Activated CD4-positive, alpha-beta memory T cell treated with anti-CD3 and anti-CD28 coated beads, Interleukin-2, amount 10 ng/mL, durations not matched to agents 7 days and 5 days (primary cell): Measurements from ENCODE around the gene ENPP5. TPM values are rescaled to one million over a fixed set of nuclear protein-coding genes. Genes with fewer than 3 reads are reported as not detected.

Source experiments
- CTCF ChIA-PET: fragments of 350-600 bp; sonication (Branson Sonifier 250); formaldehyde crosslinking; loops from one replicate; lab custom pipeline; 2021; ENCODE audit warnings: antibody characterized with exemption, inconsistent platforms; lab: Charles Lee
- POLR2A ChIA-PET: fragments of 350-600 bp; sonication (Branson Sonifier 250); formaldehyde crosslinking; loops from one replicate; lab custom pipeline; 2021; ENCODE audit warnings: antibody characterized with exemption; lab: Charles Lee
- DNase-seq: peaks from one replicate; pipeline ENCODE4 v3.0.0-alpha.2; 2020
- H3K27ac Mint-ChIP-seq: one replicate; pipeline ENCODE4 v1.8.0; 2021; ENCODE audit warnings: mild to moderate bottlenecking, mixed read lengths
- H3K27me3 Mint-ChIP-seq: one replicate; pipeline ENCODE4 v1.8.0; 2021; ENCODE audit warnings: mixed read lengths
- H3K36me3 Mint-ChIP-seq: one replicate; pipeline ENCODE4 v1.8.0; 2021; ENCODE audit warnings: low read depth, mixed read lengths
- H3K4me1 Mint-ChIP-seq: one replicate; pipeline ENCODE4 v1.8.0; 2021; ENCODE audit warnings: mixed read lengths
- H3K4me3 Mint-ChIP-seq: one replicate; pipeline ENCODE4 v1.8.0; 2021; ENCODE audit warnings: mild to moderate bottlenecking, mixed read lengths
- H3K9me3 Mint-ChIP-seq: one replicate; pipeline ENCODE4 v1.8.0; 2021; ENCODE audit warnings: mixed read lengths
- total RNA-seq, 2 experiments: library from RNA; stranded (reverse); gene quantifications; one replicate each; pipeline ENCODE4 v1.2.3, GENCODE V29; 2021

The ENPP5 gene
- total RNA-seq, 2 experiments from 2014 or later: not detected

- no peak for DNase-seq
- CTCF ChIA-PET: interaction anchor here (0.7 kb wide), 1 partner anchor 97 kb away, joined by 3 read pairs; no protein-coding TSS in a partner anchor
- Mint-ChIP-seq H3K27me3 (peaks cover 9% of the 10 kb centered on the region), H3K4me1 (no peaks in the 10 kb centered on the region), H3K9me3 (no peaks in the 10 kb centered on the region), H3K4me3 (no peak overlapping the region), H3K27ac (no peak overlapping the region), H3K36me3 (no peaks in the 10 kb centered on the region)
- POLR2A ChIA-PET: no interaction called here
Observed at GRCh38 chr6:46203391-46204177, 32.8 kb upstream of the ENPP5 start.

DNA sequence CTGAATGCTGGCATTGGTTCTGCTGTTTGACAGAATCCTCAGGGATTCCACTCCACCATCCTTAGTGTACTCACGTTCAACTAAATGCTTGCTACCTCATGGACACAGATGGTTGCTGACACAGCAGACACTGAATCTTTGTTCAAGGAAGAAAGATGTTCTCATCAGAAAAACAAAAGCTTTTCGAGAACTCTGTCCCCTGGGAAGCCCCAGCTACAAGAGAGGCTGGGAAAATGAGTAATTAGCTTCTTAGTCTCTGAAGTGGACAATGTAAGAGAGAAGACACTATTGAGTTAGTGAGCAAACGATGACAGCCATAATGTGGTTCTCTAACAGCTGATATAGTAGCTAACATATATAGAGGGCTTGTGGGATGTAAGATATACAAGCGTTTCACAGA, 30.9 kb upstream of the ENPP5 start:
- Mint-ChIP-seq H3K4me3 (no peak overlapping the region), H3K36me3 (no peaks in the 10 kb centered on the region), H3K27ac (no peak overlapping the region), H3K9me3 (no peaks in the 10 kb centered on the region), H3K4me1 (no peaks in the 10 kb centered on the region), H3K27me3 (peaks cover 9% of the 10 kb centered on the region)
- no peak for DNase-seq
- CTCF ChIA-PET: no interaction called here
- POLR2A ChIA-PET: no interaction called here

DNA sequence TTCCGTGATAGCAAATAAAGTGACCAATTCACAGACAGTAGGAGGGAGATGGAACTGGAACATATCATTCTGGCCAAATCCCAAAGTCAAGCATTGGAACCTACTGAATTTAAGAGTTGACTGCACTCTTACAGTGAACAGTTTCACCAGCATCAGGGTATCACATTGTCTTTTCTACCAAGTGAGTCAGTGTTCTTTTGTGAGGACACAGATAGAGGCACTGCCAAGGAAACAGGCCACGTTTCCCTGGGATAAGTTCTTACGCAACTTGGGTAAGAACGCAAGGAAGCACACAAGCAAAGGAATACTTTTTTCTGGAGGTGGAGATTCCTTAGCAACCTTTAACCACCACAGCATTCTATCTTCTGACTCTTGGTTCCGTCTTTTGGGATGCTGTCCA, 28.6 kb upstream of the ENPP5 start:
- POLR2A ChIA-PET: no interaction called here
- no peaks in the 10 kb centered on the region for H3K36me3 Mint-ChIP-seq
- no peaks in the 10 kb centered on the region for H3K4me1 Mint-ChIP-seq
- H3K27ac Mint-ChIP-seq: no peak overlapping the region
- H3K4me3 Mint-ChIP-seq: no peak overlapping the region
- DNase-seq: no peak
- H3K9me3 Mint-ChIP-seq: no peaks in the 10 kb centered on the region
- H3K27me3 Mint-ChIP-seq: peaks cover 17% of the 10 kb centered on the region
- CTCF ChIA-PET: interaction anchor here (1.7 kb wide), 1 partner anchor 109 kb away, joined by 4 read pairs; no protein-coding TSS in a partner anchor

DNA sequence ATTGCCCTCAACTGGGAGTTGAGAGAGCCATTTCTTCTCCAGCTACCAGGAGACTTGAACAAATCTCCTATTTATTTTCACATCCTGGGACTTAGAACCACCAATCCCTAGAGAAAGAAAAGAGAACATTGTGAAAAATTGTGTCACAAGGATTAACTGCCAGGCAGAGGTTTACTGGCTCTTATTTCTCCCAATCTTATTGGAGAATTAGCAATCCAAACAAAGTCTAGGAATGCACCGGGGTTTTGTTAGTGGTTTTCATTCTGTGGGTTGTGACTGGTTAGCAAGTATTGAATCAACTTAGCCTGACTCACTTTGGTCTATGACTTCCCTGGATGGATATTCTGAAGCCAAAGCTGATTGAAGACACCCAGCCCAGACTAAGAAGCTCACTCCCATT, 21.2 kb upstream of the ENPP5 start:
- H3K36me3 Mint-ChIP-seq: no peaks in the 10 kb centered on the region
- peaks cover 26% of the 10 kb centered on the region for H3K27me3 Mint-ChIP-seq
- no peaks in the 10 kb centered on the region for H3K4me1 Mint-ChIP-seq
- DNase-seq: no peak
- no peak overlapping the region for H3K27ac Mint-ChIP-seq
- CTCF ChIA-PET: no interaction called here
- POLR2A ChIA-PET: no interaction called here
- no peaks in the 10 kb centered on the region for H3K9me3 Mint-ChIP-seq
- H3K4me3 Mint-ChIP-seq: no peak overlapping the region

- POLR2A ChIA-PET: no interaction called here
- Mint-ChIP-seq H3K27ac (no peak overlapping the region), H3K4me1 (no peaks in the 10 kb centered on the region), H3K9me3 (no peaks in the 10 kb centered on the region), H3K27me3 (peaks cover 25% of the 10 kb centered on the region), H3K4me3 (no peak overlapping the region), H3K36me3 (no peaks in the 10 kb centered on the region)
- CTCF ChIA-PET: interaction anchor here (0.7 kb wide), 1 partner anchor 16 kb away, joined by 4 read pairs; no protein-coding TSS in a partner anchor
- DNase-seq: no peak
Observed at GRCh38 chr6:46190889-46191288, 20.1 kb upstream of the ENPP5 start.

GRCh38 chr6:46189726-46190125, 18.9 kb upstream of the ENPP5 start:
- no peaks in the 10 kb centered on the region for H3K4me1 Mint-ChIP-seq
- H3K36me3 Mint-ChIP-seq: no peaks in the 10 kb centered on the region
- no peak for DNase-seq
- POLR2A ChIA-PET: no interaction called here
- H3K4me3 Mint-ChIP-seq: no peak overlapping the region
- no peak overlapping the region for H3K27ac Mint-ChIP-seq
- H3K27me3 Mint-ChIP-seq: peaks cover 30% of the 10 kb centered on the region
- no peaks in the 10 kb centered on the region for H3K9me3 Mint-ChIP-seq
- CTCF ChIA-PET: no interaction called here

DNA sequence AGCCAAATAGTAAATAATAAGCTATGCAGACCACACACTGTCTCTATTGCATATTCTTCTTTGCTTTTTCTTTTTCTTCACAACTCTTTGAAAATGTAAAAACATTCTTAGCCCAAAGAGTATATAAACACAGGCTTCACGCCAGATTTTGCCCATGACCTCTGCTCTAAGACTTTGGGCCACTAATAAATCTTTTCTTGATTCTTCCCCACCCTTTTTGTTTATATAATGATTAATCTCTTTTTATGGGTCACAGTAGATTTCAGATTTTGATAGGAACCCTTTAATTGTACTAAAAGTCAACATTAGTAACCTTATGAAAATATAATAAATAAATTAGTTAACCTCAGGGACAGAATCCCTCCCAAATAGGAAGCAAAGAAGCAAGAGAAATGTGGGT, 15.8 kb upstream of the ENPP5 start:
- peaks cover 43% of the 10 kb centered on the region for H3K27me3 Mint-ChIP-seq
- no peaks in the 10 kb centered on the region for H3K9me3 Mint-ChIP-seq
- H3K4me1 Mint-ChIP-seq: no peaks in the 10 kb centered on the region
- ChIA-PET CTCF (no interaction called here), POLR2A (interaction anchor here (1.3 kb wide), 1 partner anchor 56 kb away, joined by 4 read pairs; the partner anchor contains the start of gene ENPP4)
- no peaks in the 10 kb centered on the region for H3K36me3 Mint-ChIP-seq
- DNase-seq: no peak
- no peak overlapping the region for H3K27ac Mint-ChIP-seq
- no peak overlapping the region for H3K4me3 Mint-ChIP-seq

DNA sequence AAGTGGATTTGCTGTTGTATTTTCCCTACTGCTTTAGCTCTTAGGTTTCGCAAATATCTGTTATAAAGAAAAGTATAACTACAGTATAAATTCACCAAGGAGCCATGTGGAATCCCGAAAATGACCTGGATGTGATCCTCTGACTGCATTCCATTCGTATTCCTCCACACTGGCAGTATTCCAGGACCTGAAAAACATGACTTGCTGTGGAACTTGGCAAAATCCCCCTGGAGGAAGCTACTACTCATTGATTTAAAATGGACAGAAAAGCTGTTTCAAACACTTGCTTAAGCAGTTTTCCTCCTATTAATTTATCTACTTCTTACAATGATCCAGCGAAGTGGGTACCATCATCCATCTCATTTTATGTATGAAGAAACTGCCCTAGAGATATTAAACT, 13.3 kb upstream of the ENPP5 start:
- Mint-ChIP-seq H3K27ac (no peak overlapping the region), H3K4me3 (no peak overlapping the region), H3K36me3 (no peaks in the 10 kb centered on the region), H3K27me3 (peaks cover 56% of the 10 kb centered on the region), H3K9me3 (no peaks in the 10 kb centered on the region), H3K4me1 (no peaks in the 10 kb centered on the region)
- ChIA-PET POLR2A (no interaction called here), CTCF (no interaction called here)
- DNase-seq: no peak

- DNase-seq: no peak
- Mint-ChIP-seq H3K4me1 (peaks cover 26% of the 10 kb centered on the region), H3K27me3 (peaks cover 74% of the 10 kb centered on the region), H3K36me3 (no peaks in the 10 kb centered on the region), H3K4me3 (no peak overlapping the region), H3K9me3 (no peaks in the 10 kb centered on the region), H3K27ac (no peak overlapping the region)
- ChIA-PET CTCF (interaction anchor here (0.9 kb wide), 1 partner anchor 235 kb away, joined by 3 read pairs; no protein-coding TSS in a partner anchor), POLR2A (interaction anchor here (1.0 kb wide), 1 partner anchor 46 kb away, joined by 4 read pairs; the partner anchor contains the start of gene ENPP4)
Observed at GRCh38 chr6:46175976-46176375, 5.2 kb upstream of the ENPP5 start.

DNA sequence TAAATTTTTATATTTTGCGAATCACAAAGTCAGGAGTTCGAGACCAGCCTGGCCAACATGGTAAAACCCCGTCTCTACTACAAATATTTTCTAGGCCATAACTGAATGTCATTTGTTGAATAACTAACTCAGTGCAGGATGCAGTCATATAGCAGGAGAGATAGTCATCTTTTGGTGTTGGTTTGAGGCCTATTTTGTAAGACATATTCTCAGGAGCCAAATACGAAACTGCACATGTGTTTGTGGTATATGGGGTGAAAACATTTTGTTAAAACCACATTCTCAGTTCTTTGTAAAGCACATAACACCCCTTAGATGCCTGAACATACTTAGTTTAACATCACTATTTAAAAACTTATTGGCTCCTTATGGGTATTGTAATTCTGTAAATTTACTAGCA, 4.7 kb upstream of the ENPP5 start:
- H3K4me3 Mint-ChIP-seq: no peak overlapping the region
- H3K27me3 Mint-ChIP-seq: peaks cover 74% of the 10 kb centered on the region
- H3K27ac Mint-ChIP-seq: peak overlapping the region; percentile 60
- no peaks in the 10 kb centered on the region for H3K36me3 Mint-ChIP-seq
- no peak for DNase-seq
- CTCF ChIA-PET: no interaction called here
- POLR2A ChIA-PET: interaction anchor here (1.0 kb wide), 1 partner anchor 46 kb away, joined by 4 read pairs; the partner anchor contains the start of gene ENPP4
- H3K9me3 Mint-ChIP-seq: no peaks in the 10 kb centered on the region
- H3K4me1 Mint-ChIP-seq: peaks cover 28% of the 10 kb centered on the region

- no peaks in the 10 kb centered on the region for H3K36me3 Mint-ChIP-seq
- peaks cover 34% of the 10 kb centered on the region for H3K4me1 Mint-ChIP-seq
- ChIA-PET CTCF (interaction anchor here (0.6 kb wide), 1 partner anchor 16 kb away, joined by 4 read pairs; no protein-coding TSS in a partner anchor), POLR2A (no interaction called here)
- no peak overlapping the region for H3K4me3 Mint-ChIP-seq
- H3K9me3 Mint-ChIP-seq: no peaks in the 10 kb centered on the region
- no peak for DNase-seq
- H3K27ac Mint-ChIP-seq: no peak overlapping the region
- H3K27me3 Mint-ChIP-seq: peaks cover 74% of the 10 kb centered on the region
Observed at GRCh38 chr6:46174904-46175303, 4.1 kb upstream of the ENPP5 start.

- POLR2A ChIA-PET: no interaction called here
- peaks cover 35% of the 10 kb centered on the region for H3K4me1 Mint-ChIP-seq
- H3K4me3 Mint-ChIP-seq: no peak overlapping the region
- no peak for DNase-seq
- H3K9me3 Mint-ChIP-seq: no peaks in the 10 kb centered on the region
- peaks cover 66% of the 10 kb centered on the region for H3K27me3 Mint-ChIP-seq
- CTCF ChIA-PET: no interaction called here
- H3K36me3 Mint-ChIP-seq: no peaks in the 10 kb centered on the region
- no peak overlapping the region for H3K27ac Mint-ChIP-seq
Observed at GRCh38 chr6:46172176-46172575, 1.4 kb upstream of the ENPP5 start.

GRCh38 chr6:46160102-46160501, 10.7 kb downstream of the ENPP5 start:
- ChIA-PET CTCF (interaction anchor here (1.6 kb wide), 1 partner anchor 70 kb away, joined by 6 read pairs; no protein-coding TSS in a partner anchor), POLR2A (no interaction called here)
- H3K4me1 Mint-ChIP-seq: no peaks in the 10 kb centered on the region
- H3K36me3 Mint-ChIP-seq: no peaks in the 10 kb centered on the region
- no peak overlapping the region for H3K4me3 Mint-ChIP-seq
- H3K27me3 Mint-ChIP-seq: peaks cover 28% of the 10 kb centered on the region
- no peaks in the 10 kb centered on the region for H3K9me3 Mint-ChIP-seq
- DNase-seq: no peak
- H3K27ac Mint-ChIP-seq: no peak overlapping the region
